NCI-H1048 (cell line): ENCODE data around the gene DIO3.
"Not testable (repeated sequence)": the region's sequence is repeated elsewhere in the genome, so short reads cannot be mapped to it uniquely, and the experiment has no call there.

Experiments used
- DNase-seq: peaks from one replicate; lab custom pipeline; 2025; lab: John Stamatoyannopoulos, UW

DIO3 gene

GRCh38 chr14:101559250-101559623 is 2.1 kb upstream of the DIO3 start:
- no peak for DNase-seq

- DNase-seq = no peak
These were observed 1.4 kb upstream of the DIO3 start for GRCh38 chr14:101559624-101560533.

GRCh38 chr14:101560534-101561113 is 671 bp upstream of the DIO3 start:
- no peak for DNase-seq

- DNase-seq = no peak
These were observed 699 bp downstream of the DIO3 start for GRCh38 chr14:101561897-101562490.

- DNase-seq = no peak
These were observed 1.5 kb downstream of the DIO3 start for GRCh38 chr14:101562659-101563351.

- DNase-seq = no peak
These were observed 2.0 kb downstream of the DIO3 start for GRCh38 chr14:101563352-101563653.

GRCh38 chr14:101563654-101564443 is 2.6 kb downstream of the DIO3 start:
- no peak for DNase-seq

- no peak for DNase-seq
These were observed 3.1 kb downstream of the DIO3 start for GRCh38 chr14:101564444-101564776.

GRCh38 chr14:101564819-101565698 is 3.8 kb downstream of the DIO3 start:
- no peak for DNase-seq

GRCh38 chr14:101567252-101567651 is 6.0 kb downstream of the DIO3 start:
- DNase-seq = no peak

- DNase-seq = no peak
These were observed 9.7 kb downstream of the DIO3 start for GRCh38 chr14:101571004-101571403.

- DNase-seq = not testable (repeated sequence)
These were observed 11.2 kb downstream of the DIO3 start for GRCh38 chr14:101572526-101572925.

GRCh38 chr14:101573289-101573688 is 12.0 kb downstream of the DIO3 start:
- no peak for DNase-seq

GRCh38 chr14:101575581-101575980 is 14.3 kb downstream of the DIO3 start:
- DNase-seq = no peak

GRCh38 chr14:101577221-101577909 is 16.1 kb downstream of the DIO3 start:
- DNase-seq = no peak

GRCh38 chr14:101578489-101578888 is 17.2 kb downstream of the DIO3 start:
- DNase-seq = no peak

GRCh38 chr14:101579372-101580080 is 18.2 kb downstream of the DIO3 start:
- DNase-seq = no peak

- no peak for DNase-seq
These were observed 20.5 kb downstream of the DIO3 start for GRCh38 chr14:101581806-101582205.

GRCh38 chr14:101582294-101582693 is 21.0 kb downstream of the DIO3 start:
- DNase-seq = no peak
